NB4 (cell line): ENCODE results near the gene GPR183.

Experiments used
- DNase-seq: peaks from one replicate; pipeline ENCODE4 v3.0.0; 2010; ENCODE audit warnings: low read depth
- H3K4me3 ChIP-seq: one replicate; pipeline ENCODE4 v1.5.1; 2011; ENCODE audit warnings: mild to moderate bottlenecking, low read depth, low read length, moderate library complexity
- CTCF ChIP-seq: IDR thresholded peaks from one replicate; pipeline ENCODE4 v1.5.1; 2012; ENCODE audit warnings: low read depth, low read length
- MAX ChIP-seq: IDR thresholded peaks from 2 replicates; pipeline ENCODE4 v1.6.1; 2011; ENCODE audit warnings: low read depth, low read length
- MYC ChIP-seq: IDR thresholded peaks from 2 replicates; pipeline ENCODE4 v1.6.1; 2011; ENCODE audit warnings: low read depth, low read length
- POLR2A ChIP-seq: IDR thresholded peaks from 2 replicates; pipeline ENCODE4 v1.6.1; 2011; ENCODE audit warnings: mild to moderate bottlenecking; ENCODE audit not compliant: insufficient read length; ENCODE audit errors: extremely low read depth

Gene GPR183

GRCh38 chr13:99294958-99295357 lies 12.2 kb downstream of the GPR183 start:
- TF ChIP-seq MAX (no peak), POLR2A (no peak), CTCF (no peak)
- H3K4me3 ChIP-seq, result no peak overlapping the region
- DNase-seq, result no peak

- no peak for DNase-seq
- no peak for TF ChIP-seq MAX
- no peak for TF ChIP-seq MYC
- TF ChIP-seq CTCF, result no peak
- H3K4me3 ChIP-seq, result no peak overlapping the region
Measured at GRCh38 chr13:99294198-99294597, 13.0 kb downstream of the GPR183 start.

DNA sequence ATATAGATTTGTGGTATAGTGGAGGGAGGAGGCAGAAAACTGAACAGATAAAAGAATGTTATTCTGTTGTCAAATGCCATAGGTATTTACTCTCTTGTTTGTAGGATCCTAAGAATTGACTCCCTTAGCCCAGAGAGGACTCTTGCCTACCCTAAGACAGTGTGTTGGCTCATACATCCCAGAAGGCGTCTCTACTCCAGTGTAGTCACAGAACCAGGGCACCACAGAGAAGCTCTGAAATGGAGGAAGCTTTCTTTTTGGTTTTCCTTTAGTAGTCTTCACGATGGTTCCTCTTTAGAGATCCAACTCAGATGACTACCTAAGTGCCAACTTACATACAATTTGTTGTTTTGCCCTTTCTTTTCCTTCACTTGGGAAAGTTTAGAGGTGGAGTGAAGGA lies 14.0 kb downstream of the GPR183 start:
- TF ChIP-seq MAX (no peak), MYC (no peak), CTCF (no peak), POLR2A (no peak)
- no peak overlapping the region for H3K4me3 ChIP-seq
- no peak for DNase-seq

DNA sequence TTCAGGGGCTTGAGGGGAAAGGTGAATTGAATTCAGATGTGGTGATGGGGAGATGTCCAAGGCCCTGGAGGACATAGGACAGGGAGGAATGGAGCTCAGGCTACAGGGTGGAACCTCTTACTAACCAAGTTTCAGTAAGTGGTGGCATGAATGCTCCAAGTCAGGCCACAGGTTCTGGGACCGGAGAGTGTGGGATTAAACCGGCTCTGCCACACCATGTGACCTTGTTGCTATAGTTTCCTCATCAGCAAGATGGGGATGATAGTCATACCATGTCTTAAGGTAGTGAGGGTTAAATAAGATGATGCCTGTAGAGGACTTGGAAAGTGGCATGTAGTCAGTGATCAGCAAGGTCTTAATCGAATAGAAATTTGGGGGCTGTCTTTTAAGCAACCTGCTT lies 16.3 kb downstream of the GPR183 start:
- TF ChIP-seq POLR2A (no peak), CTCF (no peak)
- no peak for DNase-seq
- no peak overlapping the region for H3K4me3 ChIP-seq

DNA sequence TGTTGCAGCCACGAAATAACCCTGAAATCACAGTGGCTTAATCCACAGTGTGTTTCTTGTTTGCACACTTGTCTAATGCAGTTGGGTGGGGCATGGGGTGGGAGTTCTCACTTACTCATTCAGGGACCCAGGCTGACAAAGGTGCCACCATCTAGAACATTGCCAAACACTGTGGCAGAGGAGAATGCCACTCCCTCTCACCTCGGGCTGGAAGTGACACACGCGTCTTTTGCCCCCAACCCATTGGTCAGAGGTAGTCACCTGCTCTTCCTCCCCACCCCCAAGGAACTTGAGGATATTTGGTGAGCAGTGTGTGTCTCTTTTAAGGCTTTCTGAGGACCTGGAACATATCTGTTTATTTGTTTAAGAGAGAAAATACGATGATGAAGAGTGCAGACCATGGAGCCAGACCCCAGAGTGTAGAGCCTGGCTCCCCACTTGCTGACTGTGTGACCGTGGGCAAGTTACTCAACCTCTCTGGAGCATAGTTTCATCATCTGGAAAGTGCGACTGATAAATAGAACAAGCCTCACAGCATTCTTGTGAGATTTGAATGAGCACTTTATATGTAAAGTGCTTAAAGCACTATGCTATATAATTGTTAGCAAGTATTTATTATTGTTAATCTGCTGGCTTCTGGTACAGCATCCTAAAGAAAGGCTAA lies 17.4 kb downstream of the GPR183 start:
- no peak for TF ChIP-seq MAX
- TF ChIP-seq MYC, result no peak
- TF ChIP-seq CTCF, result no peak
- TF ChIP-seq POLR2A, result no peak
- H3K4me3 ChIP-seq, result no peak overlapping the region

GRCh38 chr13:99289271-99289670 lies 17.9 kb downstream of the GPR183 start:
- no peak overlapping the region for H3K4me3 ChIP-seq
- TF ChIP-seq MYC, result no peak
- no peak for TF ChIP-seq CTCF
- TF ChIP-seq POLR2A, result no peak
- DNase-seq, result no peak

More for the DNA sequence above, 17.4 kb downstream of the GPR183 start:
- DNase-seq, result no peak
